Activated T-cell treated with anti-CD3 and anti-CD28 coated beads, Interleukin-2, amount 50 U/mL, for 1 hour (primary cell): ENCODE results near the gene SNAP29.
"Not testable (repeated sequence)": the region's sequence is repeated elsewhere in the genome, so short reads cannot be mapped to it uniquely, and the experiment has no call there.

Source experiments
- DNase-seq: peaks from one replicate; pipeline ENCODE4 v3.0.0-alpha.2; 2020

Gene SNAP29

DNA sequence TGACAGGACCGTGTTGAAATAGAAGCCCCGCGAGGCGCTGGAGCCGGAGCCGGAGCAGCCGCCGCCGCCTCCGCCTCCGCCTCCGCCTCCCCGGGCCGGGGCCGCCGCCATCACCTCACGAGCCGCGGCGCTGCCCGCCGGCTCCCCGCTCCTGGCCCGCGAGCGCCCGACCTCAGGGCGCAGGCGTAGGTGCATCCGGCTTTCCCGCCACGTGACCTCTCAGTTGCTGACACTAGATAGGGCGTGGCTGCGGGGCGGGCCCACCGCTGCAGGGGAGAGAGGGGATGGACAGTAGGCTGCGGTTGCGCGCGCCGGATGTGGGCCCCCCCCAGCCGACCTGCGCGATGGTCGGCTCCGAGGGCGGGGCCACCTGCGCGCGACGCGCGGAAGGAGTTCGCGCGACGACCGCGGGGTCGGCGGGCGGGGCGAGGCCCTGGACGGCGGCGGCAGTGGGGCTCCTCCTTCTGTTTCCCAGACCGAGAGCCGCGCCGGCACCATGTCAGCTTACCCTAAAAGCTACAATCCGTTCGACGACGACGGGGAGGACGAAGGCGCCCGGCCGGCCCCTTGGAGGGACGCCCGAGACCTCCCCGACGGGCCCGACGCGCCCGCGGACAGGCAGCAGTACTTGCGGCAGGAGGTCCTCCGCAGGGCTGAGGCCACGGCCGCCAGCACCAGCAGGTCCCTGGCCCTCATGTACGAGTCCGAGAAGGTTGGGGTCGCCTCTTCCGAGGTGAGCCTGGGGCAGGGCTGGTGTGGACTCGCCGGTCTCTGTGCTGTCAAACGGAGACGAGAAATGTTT is at the start of gene SNAP29, which contains the start of gene PI4KA:
Gene SNAP29, plus strand, starts transcription at position 393 of the 802 bp plus-strand sequence. Its CDS starts 104 bp downstream, at position 497.
Gene PI4KA, minus strand, starts transcription at position 197 of the 802 bp plus-strand sequence. Its CDS starts 86 bp downstream, at position 111.
- peak; percentile 96 for DNase-seq

DNA sequence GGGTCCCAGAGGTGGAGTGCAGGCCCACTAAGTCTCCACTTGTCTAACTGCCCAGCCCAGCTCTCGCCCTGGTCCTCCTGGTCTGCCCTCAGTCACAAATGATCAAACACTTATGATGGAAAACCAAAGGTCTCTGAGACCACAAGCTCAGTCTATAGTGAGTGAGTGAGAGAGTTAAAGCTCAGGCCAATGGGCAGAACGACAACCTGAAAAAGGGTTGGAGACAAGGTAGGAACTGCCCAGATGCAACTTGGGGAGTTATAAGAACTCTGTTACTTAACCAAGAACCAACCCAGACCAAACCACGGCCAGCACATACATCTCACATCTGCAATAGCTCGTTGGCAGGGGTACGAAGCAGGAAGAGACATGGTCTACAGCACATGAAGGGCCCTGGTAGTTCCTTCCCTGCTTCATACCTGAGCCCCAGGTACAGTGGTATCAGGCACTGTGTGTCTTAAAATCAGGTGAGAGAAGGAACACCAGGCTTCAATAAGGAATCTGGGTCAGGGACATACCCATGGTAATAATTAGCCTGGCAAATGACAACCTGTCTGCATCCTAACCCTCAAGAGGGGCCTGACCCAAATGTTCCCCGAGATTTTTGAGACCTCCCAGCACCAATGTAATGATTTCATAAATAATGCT is 49.1 kb upstream of the SNAP29 start:
- DNase-seq, result no peak

DNA sequence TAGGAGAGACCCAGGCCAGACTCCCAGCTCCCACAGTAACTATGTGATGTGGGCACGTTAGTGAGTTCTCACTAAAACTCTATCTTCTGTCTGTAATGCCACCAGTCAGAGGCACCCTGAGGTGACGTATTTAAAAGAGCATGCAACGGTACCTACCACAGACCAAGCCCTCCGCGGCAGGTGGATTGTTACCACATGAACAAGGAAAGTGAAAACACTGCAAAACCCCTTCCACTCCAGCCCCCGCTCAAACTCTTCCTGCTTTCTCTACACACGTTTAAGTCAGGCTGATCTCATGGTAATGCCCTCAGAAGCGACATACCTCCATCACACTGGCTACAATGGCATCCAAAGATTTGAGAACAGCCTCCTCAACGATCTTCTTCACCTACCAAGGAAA is 48.2 kb upstream of the SNAP29 start:
- peak; percentile 31 for DNase-seq

DNA sequence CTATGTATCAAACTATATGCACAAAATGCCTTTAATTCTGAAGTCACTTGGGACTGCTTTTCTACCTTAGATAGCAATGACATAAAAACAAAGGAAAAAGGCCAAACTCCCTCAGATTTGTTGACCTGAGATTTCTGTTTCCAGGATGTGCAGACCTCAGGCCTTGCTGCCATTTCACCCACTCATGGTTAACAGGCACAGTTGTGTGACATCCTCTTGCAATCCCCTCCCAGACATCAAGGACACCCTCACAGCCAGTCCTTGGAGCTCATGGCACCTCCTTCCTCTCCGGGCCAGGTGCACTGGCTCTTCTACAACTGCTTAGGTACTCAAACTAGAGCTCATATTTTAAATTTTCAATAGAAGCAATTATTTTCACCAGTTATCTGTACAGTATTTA is 47.6 kb upstream of the SNAP29 start:
- DNase-seq, result no peak

DNA sequence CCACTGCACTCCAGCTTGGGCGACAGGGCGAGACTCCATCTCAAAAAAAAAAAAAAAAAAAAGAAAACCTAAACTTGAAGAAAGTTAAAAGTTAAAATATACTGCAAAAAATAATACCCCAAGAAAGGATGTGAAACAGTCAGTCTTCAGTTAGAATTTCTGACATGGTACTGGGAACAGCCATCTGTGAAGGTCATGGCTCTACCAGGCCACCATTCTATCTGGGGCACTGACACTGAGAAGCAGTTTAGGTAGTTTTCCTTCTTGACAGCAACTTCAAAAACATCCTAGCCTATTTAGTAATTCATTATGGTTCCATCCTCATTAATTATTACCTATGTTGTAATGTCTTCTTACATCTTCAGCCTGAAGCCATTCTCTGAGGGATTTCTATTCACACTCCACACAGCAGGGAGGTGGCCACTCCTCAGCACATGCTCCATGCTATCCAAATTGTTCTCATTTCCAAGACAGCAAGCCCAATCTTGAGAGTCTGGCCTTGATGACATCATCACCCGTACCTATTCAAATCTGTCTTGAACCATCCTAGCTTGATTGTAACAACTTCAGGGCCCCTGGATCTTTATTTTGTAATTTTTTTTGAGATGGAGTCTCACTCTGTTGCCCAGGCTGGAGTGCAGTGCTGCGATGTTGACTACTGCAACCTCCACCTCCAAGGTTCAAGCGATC is 46.7 kb upstream of the SNAP29 start:
- DNase-seq, result no peak

DNA sequence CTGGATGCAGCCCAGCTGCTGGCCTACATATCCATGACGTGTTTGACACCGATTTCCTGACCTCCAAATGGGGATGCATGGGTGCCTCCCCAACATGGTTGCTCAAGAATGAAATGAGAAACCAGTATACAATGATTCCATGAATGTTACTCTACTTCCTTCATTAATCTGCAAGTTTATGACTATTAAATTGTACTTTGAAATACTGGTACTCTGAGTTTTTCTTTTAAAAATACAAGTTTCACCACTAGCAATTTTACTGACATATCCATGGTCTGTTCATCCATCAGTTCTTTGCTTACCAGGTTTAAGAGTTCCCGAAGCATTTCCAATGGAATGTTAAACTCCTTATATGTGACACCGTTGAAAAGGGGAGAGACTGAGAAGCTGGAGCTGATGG is 45.8 kb upstream of the SNAP29 start:
- no peak for DNase-seq

DNA sequence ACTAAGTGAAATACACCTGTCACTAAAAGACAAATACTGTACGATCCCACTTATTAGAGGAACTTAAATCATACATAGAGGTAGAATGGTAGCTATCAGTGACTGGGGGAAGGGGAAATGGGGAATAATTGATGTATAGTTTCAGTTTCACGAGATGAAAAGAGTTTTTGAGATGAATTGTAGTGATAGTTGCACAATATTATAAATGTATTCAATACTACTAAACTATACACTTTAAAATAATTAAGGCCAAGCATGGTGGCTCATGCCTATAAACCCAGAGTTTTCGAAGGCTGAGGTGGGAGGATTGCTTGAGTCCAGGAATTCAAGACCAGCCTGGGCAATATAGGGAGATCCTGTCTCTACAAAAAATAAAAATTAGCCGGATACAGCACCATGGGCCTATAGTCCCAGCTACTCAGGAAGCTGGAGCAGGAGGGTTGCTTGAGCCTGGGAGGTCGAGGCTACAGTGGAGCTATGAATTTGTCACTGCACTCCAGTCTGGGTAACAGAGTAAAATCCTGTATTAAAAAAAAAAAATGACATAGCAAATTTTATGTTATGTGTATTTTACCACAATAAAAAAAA is 44.5 kb upstream of the SNAP29 start:
- DNase-seq, result no peak

DNA sequence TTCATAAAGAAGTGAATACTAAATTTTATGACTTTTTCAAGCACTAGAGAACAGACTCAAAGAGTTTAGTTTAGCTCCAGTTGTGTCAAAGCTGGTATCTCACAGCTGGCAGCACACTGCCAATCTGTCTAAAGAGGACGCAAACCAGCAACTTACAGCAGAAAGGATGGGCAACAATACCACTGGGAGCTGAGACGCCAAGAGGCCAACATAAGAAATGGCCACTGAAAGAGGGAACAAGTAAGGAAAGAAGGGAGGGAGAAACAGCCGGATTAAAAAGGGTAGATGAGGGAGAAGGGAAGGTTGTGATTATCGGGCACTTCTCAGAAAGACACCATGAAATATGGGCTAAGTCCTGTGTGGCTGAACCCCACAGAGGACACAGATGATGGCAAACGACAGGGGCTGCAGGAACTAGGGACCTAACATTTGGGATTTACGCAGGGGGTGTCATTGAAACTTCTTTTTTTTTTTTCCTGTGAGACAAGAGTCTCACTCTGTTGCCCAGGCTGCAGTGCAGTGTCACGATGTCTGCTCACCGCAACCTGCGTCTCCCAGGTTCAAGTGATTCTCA is 43.2 kb upstream of the SNAP29 start:
- no peak for DNase-seq

DNA sequence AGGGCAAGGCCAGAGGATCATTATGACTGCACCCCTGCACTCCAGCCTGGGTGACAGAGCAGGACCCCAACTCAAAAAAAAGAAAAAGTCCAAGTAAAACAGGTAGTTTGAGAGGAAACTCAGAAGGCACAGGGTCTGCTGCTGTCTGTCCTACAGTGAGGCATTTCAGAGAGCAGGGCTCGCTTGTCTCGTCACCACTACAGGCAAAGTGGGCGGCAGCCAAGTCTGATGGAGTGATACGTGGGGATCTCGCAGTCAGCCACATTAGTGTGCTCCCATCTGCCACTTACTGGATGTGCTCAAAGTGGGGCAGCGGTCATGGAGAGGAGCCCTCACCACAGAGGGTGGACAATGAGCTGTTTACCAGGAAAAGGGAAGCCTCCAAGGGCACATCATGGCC is 42.2 kb upstream of the SNAP29 start:
- DNase-seq, result no peak

DNA sequence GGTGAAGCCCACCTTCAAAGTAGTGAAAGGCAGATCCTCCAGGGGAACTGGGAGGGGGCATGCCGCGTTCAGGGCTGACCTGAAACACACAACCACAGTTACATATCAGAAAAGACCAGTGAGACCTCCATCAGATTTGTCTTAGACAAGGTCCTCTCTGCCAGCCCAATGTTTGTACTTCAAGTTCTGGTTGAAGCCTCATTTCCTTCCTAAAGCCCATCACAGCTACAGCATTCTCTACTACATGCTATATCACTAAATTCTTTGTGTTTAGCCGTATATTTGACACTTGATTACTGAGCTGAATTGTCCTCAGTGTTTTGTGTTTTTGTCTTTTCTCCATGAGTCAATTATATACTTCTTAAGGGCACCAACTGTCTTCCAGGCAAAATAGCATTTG is 40.3 kb upstream of the SNAP29 start:
- no peak for DNase-seq

DNA sequence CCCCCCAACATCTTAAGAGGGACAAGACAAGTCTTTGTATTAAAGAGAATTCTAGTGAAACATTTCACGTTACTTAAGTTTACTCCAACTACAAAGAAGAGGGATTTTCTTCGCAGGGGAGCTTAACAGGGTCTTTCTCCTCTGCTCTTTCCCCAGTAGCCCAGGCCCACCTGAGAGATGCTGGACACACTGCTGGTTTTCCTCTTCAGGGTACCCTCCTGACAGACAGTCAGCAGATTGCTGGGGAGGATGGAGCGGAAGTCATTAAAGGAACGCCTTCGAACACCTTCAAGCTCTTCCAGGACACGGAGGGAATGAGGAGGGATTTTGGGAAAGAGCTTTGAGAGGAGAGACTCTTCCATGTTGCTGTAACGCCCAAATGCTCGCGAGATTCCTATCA is 39.3 kb upstream of the SNAP29 start:
- DNase-seq, result no peak

DNA sequence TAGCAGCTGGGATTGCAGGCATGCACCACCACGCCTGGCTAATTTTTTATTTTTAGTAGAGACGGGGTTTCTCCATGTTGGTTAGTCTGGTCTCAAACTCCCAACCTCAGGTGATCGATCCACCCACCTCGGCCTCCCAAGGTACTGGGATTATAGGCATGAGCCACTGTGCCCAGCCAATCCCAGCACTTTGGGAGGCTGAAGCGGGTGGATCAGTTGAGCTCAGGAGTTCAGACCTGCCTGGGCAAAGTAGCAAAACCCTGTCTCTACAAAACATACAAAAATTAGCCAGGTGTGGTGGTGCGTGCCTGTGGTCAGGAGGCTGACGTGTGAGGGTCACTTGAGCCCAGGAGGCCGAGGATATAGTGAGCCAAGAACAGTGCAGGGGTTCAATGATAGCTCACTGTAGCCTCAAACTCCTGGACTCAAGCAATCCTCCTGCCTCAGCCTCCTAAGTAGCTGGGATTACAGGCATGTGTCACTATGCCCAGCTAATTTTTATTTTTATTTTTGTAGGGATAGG is 37.0 kb upstream of the SNAP29 start:
- DNase-seq, result not testable (repeated sequence)

DNA sequence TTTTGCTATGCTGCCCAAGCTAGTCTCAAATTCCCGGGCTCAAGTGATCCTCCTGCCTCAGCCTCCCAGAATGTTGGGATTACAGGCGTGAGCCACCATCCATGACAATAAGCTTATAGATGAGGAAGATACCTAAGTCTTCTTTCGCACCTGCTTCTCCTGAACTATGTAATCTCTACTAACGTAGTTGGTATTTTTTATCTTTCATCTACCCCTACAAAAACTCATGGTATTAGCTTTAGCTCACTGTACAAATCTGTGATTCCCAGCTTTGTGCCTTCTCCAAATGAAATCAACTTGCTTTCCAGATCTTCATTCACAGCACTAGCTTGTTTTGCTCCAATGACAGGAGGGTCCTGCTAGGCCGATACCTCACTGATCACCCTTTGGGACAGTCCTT is 36.6 kb upstream of the SNAP29 start:
- DNase-seq, result no peak

DNA sequence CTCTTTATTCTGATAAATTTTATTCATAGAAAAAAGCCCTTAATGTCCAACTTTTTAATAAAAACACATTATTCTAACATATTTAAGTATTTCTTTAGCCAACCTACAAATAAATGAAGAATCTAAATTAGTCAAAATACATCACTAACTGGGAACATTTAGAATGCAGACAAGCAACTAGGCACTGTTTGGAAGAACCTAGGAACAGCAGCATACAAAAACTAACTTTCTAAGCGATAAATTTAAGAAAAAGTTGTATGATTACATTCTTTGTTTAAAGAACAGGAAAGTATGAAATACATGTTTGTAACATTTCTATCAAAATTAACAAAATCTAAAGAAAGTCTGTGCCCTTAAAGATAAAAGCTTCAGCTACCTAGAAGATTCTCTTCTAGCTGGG is 35.5 kb upstream of the SNAP29 start:
- DNase-seq, result no peak

DNA sequence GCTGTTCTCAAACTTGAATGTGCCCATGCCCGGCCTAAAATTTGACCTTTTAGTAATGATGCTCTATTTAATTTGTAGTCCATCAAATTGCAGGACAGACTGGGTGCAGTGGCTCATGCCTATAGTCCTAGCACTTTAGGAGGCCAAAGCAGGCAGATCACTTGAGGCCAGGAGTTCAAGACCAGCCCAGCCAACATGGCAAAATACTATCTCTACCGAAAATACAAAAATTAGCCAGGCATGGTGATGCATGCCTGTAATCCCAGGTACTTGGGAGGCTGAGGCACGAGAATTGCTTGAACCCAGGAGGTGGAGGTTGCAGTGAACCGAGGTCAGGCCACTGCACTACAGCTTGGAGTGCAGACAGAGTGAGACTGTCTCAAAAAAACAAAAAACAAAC is 33.6 kb upstream of the SNAP29 start:
- DNase-seq, result not testable (repeated sequence)

DNA sequence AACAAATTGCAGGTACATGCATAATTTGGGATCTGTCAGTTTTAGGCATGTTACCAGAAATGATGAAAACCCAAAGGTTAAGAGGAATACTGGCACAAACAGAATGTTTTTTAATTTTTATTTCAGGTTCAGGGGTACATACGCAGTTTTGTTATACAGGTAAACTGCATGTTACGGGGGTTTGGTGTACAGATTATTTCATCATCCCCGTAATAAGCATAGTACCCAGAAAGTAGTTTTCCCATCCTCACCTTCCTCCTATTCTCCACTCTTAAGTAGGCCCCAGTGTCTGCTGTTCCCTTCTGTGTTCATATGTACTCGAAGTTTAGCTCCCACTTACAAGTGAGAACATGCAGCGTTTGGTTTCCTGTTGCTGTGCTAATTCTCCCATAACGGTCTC is 33.2 kb upstream of the SNAP29 start:
- DNase-seq, result no peak

DNA sequence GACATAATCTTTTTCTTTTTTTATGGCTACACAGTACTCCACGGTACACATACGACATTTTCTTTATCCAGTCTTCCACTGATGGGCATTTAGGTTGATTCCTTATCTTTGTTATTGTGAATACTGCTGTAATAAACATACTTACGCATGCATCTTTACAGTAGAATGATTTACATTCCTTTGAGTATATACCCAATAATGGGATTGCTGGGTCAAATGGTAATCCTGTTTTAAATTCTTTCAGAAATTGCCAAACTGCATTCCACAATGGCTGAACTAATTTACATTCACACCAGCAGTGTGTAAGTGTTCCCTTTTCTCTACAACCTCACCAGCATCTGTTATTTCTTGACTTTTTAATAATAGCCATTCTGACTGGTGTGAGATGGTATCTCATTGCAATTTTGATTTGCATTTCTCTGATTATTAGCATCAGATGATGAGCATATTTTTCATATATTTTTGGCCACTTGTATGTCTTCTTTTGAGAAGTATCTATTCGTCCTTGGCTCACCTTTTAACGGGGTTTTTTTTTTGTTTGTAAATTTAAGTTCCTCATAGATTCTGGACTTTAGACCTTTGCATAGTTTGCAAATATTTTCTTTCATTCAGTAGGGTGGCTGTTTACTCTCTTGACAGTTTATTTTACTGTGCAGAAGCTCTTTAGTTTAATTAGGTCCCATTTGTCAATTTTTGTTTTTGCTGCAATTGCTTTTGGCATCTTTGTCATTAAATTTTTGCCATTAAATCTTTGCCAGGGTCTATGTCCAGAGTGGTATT is 32.2 kb upstream of the SNAP29 start:
- DNase-seq, result not testable (repeated sequence)

DNA sequence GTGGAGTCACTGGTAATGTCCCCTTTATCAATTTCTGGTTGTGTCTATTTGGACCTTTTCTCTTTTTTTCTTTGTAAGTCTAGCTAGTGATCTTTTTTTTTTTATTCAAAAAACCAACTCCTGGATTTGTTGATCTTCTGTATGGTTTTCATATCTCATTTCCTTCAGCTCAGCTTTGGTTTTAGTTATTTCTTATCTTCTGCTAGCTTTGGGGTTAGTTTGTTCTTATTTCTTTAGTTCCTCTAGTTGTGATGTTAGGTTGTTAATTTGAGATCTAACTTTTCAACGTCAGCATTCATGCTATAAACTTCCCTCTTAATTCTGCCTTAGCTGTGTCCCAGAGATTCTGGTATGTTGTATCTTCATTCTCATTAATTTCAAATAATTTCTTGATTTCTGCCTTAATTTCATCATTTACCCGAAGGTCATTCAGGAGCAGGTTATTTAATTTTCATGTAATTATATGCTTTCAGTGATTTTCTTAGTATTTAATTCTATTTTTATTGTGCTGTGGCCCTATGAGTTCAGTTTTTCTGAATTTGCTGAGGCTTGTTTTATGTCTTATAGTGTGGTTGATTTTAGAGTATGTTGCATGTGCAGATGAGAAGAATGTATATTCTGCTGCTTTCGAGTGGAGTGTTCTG is 29.2 kb upstream of the SNAP29 start:
- no peak for DNase-seq

DNA sequence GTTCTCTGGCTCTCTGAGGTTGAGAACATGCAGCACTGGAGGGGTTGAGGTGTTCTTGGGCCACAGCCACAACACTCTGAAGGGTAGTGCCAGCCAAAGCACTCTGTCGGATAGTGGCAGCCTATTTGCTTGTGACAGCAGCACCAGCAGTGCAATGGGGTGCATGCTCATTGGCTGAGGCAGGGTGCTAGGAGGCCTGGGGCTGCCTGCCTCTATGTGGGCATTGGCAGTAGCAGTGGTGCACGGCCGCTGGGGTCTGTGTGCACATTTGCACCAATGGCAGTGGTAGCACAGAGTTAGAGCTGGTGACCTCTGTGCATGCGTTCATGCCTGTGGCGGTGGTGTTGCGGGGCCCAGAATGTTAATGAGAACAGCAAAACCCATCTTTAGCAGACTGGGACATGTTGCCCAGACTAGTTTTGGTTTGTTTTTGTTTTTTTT is 25.6 kb upstream of the SNAP29 start:
- DNase-seq, result no peak

DNA sequence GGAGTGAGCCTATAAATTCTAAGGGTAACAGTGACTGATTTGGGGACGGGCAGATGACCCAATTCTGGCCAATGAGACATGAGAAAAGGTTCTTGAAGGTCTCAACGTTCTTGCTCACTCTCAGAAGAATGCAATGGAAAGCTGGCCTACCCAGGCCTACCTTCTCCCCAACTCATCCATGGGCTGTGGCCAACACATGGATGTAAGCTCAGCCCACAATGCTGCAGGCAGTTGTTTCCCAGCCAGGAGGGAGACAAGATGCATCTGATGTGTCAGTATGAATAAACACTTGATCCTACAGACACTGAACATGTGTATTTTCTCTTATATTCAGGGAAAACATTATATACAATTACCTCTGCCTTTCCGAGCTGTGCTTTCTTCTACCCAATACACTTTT is 24.6 kb upstream of the SNAP29 start:
- DNase-seq, result no peak

DNA sequence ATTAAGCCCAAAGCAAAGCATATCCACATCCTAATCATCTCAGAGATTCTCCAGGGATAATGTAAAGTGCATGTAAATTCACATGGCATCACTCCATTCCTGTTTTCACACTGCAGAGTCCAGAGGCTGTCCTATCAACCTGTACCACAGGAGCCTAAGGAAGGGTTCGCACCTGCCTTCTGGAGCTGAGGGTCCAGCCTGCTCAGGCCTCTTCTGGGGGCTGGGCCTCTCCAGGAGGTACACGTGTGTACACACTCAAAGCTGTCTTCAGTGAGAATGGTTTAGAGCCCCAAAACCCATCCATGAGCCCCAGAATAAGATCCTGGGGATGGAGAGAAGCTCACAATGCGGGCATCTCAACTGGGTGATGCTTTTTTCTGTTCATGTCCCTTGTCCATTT is 24.1 kb upstream of the SNAP29 start:
- DNase-seq, result no peak
